GM19468 (cell line): Measurements from ENCODE around the gene SSBP3.
"Not testable (repeated sequence)": the region's sequence is repeated elsewhere in the genome, so short reads cannot be mapped to it uniquely, and the experiment has no call there.

Experiments
- ATAC-seq: cut with Tn5 transposase; IDR thresholded peaks from one replicate; pipeline ENCODE4 v1.9.1; 2021; ENCODE audit warnings: mild to moderate bottlenecking, moderate library complexity, moderate number of reproducible peaks; ENCODE audit not compliant: unreplicated experiment; ENCODE audit errors: extremely low read depth

SSBP3 gene

GRCh38 chr1:54358503-54359168 is 47.6 kb downstream of the SSBP3 start:
- ATAC-seq, result no peak

GRCh38 chr1:54357967-54358366 is 48.2 kb downstream of the SSBP3 start:
- ATAC-seq, result no peak

GRCh38 chr1:54356680-54357147 is 49.5 kb downstream of the SSBP3 start:
- ATAC-seq, result no peak

- no peak for ATAC-seq
Measured at GRCh38 chr1:54355931-54356679, 50.1 kb downstream of the SSBP3 start.

- no peak for ATAC-seq
Measured at GRCh38 chr1:54354899-54355298, 51.3 kb downstream of the SSBP3 start.

- no peak for ATAC-seq
Measured at GRCh38 chr1:54353959-54354358, 52.2 kb downstream of the SSBP3 start.

GRCh38 chr1:54352755-54353154 is 53.4 kb downstream of the SSBP3 start:
- ATAC-seq, result no peak

- ATAC-seq, result no peak
Measured at GRCh38 chr1:54350360-54350759, 55.8 kb downstream of the SSBP3 start.

- ATAC-seq, result no peak
Measured at GRCh38 chr1:54348700-54349021, 57.5 kb downstream of the SSBP3 start.

GRCh38 chr1:54347955-54348699 is 58.1 kb downstream of the SSBP3 start:
- ATAC-seq, result no peak

GRCh38 chr1:54347261-54347954 is 58.8 kb downstream of the SSBP3 start:
- no peak for ATAC-seq

- ATAC-seq, result not testable (repeated sequence)
Measured at GRCh38 chr1:54345548-54345947, 60.6 kb downstream of the SSBP3 start.

GRCh38 chr1:54345116-54345515 is 61.1 kb downstream of the SSBP3 start:
- no peak for ATAC-seq

GRCh38 chr1:54342742-54343687 is 63.2 kb downstream of the SSBP3 start:
- no peak for ATAC-seq

- ATAC-seq, result no peak
Measured at GRCh38 chr1:54342288-54342687, 63.9 kb downstream of the SSBP3 start.

- no peak for ATAC-seq
Measured at GRCh38 chr1:54341763-54342162, 64.4 kb downstream of the SSBP3 start.

- no peak for ATAC-seq
Measured at GRCh38 chr1:54340878-54341277, 65.3 kb downstream of the SSBP3 start.

- ATAC-seq, result no peak
Measured at GRCh38 chr1:54340434-54340833, 65.8 kb downstream of the SSBP3 start.

- no peak for ATAC-seq
Measured at GRCh38 chr1:54339126-54339525, 67.1 kb downstream of the SSBP3 start.
